Measurements from ENCODE around the gene SFRP5.

Gene SFRP5

DNA sequence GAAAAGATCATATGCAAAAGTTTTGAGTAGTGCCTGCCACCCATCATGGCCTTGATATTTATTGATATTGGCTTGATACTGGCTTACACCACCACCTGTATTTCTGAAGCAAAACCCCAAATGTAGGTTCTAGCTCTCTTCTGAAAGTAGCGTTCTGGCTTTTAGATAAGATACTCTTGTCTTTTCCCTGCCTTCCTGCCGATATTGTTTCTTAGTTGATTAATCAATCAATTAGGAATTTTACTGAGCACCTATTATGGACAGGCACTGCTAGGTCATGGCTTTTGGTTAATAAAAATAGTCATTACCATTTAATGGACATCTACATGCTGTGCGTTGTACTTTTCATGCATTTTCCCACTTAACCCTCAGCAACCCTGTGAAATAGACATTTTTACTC lies 7.9 kb downstream of the SFRP5 start:
- DNase-seq (ENCODE audit: low read depth): no peak

DNA sequence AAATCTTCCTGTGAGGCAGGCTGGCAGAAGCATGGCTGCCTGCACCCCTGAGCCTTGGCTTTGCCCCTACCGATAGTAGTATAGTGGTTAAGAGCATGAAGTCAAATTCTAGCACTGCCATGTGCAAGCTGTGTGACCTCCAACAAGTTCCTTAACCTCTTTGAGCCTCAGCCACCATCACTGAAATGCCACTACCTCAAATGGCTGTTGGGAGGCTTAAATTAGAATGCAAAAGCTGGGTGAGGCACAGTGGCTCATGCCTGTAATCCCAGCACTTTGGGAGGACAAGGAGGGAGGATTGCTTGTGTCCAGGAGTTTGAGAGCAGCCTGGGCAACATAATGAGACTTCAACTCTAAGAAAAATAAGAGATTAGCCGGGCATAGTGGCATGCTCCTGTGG lies 8.4 kb downstream of the SFRP5 start:
- no peak for DNase-seq (ENCODE audit: low read depth)

DNA sequence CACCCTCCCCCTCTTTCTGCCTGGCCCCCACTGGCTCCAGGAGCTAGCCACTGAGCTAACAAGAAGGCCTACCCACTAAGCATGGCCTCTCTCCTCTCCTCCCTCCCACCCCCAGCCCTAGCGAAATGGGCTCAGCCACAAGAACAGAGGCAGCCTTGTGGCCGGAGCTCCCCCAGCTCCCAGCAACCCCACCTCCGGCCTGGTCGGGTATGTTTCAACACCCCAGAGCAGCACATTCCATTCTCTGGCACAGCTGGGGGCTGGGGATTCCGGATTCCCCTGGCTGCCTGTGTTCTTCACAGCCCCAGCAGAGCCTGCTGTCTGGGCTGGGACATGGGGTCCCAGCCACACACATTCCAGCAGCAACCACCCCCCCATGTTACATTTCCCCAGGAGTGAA lies 9.0 kb downstream of the SFRP5 start:
- no peak for DNase-seq (ENCODE audit: low read depth)

DNA sequence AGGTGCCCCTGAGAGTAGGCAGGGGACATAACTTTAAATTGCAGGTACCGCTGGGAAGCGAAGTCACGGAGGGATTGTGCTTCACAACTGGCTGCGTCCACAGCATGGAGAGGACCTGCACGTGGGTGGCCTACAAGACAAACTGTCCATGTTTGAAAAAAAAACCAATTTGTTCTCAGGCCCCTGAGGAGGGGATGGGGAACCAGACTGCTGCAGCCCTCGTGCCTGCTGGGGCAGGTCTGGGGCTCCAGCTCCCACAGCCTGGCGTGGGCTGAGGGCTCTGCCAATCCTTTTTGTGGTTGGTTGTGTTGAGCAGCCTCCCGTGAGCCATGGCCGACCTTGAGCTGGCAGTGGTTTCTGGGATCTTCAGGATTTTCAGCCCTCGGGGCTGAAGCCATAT lies 9.7 kb downstream of the SFRP5 start:
- DNase-seq (ENCODE audit: low read depth): no peak

DNA sequence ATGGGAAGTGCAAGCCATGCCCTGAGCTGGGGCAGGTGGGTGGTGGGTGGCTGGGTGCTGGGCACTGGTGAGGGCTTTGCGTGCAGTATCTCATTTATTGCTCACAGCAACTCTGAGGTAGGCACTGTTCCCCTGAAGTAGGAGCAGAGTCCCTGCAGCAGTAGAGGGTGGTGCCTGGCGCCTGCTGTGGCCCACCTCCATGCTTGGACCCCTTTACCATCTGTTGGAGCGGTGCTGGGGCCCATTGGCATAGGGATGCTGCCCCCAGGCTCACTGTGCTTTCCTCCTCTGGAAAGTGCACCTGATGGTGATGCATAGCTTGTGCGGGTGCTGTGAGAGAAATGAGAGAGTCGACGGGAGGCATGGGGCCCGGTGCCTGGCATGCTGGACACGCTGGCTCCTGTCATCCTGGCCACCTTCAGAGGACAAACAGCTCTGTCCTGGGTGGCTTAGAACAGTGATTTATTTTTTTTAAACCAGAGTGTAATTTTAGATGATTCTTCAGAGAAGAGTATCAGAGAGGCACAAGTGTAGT lies 10.4 kb downstream of the SFRP5 start:
- no peak for DNase-seq (ENCODE audit: low read depth)

DNA sequence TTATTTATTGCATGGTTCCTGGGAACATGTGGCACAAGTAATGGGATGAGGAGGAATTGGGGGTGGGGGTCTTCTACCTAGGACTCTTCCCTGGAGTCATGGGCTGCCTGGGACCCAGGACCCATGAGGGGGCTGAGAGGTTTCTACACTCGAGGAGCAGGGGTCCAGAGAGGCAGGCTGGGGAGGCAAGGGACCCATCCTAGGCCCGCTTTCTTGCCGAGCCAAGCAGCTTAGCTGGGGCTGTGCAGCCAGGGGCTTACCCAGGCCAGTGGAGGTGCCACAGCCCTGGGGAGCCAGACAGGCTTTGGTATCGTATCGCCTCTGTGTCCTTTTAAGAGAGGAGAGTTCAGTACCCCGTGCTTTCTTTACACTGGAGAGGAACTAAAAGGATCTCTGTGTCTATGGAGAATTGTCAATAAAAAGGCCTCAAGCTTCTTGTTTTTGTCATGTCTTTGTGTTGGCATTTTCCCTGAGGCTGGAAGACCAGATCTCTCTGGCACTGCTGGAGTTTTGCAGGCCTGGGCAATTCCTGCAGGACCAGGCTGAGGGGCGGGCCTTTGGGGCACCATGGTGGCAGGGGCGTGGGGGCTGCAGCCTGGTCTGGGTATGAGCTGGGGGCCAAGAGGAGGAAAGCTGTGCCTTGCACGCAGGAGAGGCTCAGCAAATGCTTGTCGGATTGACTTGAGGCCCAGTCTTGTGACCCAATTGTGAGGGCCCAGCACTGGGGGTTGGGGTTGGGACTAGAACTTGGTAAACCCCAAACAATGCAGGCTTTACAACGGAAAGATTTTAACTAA lies 11.1 kb downstream of the SFRP5 start:
- DNase-seq (ENCODE audit: low read depth): no peak

DNA sequence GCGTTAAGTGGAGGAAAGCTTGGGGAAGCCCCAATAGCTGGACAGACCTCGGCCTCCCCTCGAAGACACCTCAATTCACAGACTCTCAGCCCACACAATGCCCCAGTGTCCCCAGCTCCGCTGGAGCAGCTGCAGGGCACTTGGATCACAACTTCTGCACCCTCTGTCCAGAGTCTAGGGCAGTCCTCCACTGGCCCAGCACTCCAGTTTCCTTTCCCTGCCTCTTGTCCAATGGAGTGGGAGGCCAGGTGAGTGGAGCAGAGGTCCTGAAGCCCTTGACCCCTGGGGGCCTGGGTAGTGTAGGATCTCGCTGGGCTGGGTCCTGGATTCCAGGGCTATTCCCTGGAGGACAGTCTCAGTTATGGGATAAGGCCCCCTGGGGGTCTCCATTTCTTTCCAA lies 11.9 kb downstream of the SFRP5 start:
- DNase-seq (ENCODE audit: low read depth): no peak

DNA sequence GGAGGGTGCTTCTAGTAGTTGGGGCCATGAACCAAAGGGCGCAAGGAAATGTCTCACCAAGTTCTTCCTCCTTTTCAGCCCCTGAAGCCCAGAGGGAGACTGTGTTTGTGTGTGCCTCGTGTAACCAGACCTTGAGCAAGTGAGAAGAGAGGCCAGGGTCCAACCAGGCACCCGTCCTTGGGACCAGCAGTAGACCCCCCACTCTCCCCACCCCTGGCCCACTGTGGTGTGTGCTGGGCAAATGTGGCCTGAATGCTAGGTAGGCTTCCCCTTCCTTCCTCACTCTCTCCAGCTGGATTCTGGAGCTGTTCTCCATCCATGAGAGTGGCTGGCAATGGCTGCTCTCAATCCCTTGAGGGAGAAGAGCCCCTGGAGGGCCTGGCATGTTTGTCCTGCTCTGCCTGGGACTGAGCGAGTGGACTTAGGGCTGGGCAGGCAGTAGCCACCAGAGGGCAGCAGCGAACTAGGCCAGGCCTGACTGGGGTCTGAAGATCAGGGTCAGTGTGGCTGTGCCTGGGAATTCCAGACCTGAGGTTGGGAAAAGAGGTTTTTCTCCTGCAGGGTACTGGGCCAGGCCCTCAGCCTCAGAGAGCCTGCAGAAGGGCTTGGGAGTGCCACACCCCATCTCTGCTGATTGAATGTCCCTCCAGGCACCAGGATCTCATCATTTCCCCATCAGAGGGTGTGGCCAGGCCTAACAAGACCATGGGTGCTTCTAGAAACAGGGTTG lies 12.5 kb downstream of the SFRP5 start:
- DNase-seq (ENCODE audit: low read depth): peak; percentile 45

DNA sequence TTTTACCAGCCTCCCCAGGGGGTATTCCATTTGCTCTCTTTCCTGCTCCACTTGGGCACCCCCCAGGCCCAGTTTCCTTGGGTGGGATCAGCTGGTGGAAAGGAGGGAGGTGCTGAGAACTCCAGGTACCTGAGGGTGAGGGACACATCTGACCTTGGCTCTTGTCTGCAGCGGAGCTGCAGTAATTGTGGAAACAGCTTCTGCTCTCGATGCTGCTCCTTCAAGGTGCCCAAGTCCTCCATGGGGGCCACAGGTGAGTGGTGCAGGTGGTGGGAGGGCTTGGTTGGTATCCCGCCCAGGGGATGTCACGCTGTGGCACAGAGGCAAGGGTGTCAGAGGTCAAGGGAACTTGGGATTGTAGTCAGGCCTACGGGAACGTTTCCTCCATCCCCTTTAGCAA lies 14.3 kb downstream of the SFRP5 start:
- no peak for DNase-seq (ENCODE audit: low read depth)

DNA sequence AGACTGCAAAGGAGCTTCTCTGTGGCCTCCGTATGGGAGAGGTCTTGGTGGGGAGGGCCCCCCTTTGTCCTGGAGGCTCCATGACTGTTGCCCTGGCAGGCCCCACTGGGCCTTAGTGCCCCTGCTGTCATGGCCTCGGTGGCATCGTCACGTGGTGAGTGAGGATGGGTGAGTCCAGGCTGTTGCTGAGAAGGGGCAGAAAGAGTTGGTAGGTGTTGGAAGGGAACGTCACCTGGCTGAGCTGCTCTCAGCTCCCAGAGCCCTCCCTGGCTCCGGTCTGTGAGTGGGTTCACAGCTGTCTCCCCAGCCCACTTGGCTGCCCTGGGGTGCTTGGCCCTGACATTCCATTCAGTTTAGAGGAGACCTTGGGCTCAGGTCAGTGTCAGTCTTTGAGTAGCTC lies 16.1 kb downstream of the SFRP5 start:
- no peak for DNase-seq (ENCODE audit: low read depth)

DNA sequence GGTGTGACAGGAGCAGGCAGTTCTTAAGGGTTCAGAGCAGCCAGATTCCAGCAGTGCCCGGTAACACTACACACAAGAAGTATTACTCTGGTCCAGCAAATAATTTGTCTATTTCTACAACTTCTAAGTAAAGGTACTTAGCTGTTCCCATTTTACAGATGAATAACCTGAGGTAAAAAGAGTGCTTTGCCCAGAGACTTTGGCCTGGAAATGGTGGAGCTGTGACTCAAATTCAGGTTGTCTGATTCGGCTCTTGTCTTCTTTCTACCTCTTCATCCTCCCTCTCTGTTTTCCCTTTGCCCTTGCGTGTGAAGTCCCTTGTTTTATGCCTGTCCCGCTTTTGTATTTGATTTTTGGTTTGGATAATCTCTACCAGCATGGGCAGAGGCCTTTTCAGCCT lies 17.1 kb downstream of the SFRP5 start:
- DNase-seq (ENCODE audit: low read depth): no peak

DNA sequence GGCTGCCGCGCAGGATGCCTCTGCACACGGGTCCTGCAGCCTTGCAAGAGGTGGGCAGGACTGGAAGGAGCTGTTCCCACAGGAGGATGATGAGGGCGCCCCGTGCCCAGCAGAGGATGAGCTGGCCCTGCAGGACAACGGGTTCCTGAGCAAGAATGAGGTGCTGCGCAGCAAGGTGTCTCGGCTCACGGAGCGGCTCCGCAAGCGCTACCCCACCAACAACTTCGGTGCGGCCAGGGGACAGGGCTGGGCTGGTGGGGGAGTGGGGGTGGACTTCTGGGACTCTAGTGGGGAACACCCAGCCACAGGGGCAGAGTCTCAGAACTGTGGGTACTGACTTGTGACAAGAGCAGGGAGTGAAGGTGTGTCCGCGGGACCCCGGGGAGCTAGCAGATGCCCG lies 18.8 kb downstream of the SFRP5 start:
- DNase-seq (ENCODE audit: low read depth): no peak

DNA sequence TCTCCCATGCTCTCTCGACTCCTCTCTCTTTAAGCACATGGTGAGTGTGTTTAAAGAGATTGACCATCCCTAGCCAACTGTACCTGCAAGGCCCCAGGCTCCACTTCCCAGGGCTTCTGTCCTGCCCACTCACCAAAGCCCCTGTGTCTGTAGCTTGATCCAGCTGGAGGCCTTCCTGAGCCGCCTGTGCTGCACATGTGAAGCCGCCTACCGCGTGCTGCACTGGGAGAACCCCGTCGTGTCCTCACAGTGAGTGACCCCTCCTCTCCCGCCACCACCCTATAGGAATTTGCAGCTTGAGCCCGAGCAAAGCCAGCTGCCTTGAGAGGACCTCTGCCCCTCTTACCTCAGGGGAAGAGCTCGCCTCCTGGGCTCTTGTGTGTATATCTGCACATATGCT lies 23.7 kb downstream of the SFRP5 start:
- DNase-seq (ENCODE audit: low read depth): no peak

DNA sequence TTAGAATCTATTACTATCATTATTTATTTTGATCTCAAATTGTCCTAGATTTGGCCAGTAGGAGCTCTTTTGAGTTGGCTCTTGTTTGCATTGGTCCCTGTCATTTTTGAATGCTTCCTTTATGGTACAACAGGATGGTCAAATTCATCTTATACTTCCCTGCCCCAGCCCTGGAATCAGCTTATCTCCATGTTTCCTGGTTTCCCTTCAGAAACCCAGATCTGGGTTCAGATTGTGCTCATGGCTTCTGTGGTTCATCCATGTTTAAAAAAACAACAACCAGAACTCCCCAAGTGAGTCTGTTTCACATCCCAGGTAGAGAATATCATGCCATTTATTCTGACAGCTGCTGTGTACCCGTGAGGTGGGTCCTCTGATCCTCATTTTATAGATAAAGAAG lies 24.2 kb downstream of the SFRP5 start:
- no peak for DNase-seq (ENCODE audit: low read depth)

DNA sequence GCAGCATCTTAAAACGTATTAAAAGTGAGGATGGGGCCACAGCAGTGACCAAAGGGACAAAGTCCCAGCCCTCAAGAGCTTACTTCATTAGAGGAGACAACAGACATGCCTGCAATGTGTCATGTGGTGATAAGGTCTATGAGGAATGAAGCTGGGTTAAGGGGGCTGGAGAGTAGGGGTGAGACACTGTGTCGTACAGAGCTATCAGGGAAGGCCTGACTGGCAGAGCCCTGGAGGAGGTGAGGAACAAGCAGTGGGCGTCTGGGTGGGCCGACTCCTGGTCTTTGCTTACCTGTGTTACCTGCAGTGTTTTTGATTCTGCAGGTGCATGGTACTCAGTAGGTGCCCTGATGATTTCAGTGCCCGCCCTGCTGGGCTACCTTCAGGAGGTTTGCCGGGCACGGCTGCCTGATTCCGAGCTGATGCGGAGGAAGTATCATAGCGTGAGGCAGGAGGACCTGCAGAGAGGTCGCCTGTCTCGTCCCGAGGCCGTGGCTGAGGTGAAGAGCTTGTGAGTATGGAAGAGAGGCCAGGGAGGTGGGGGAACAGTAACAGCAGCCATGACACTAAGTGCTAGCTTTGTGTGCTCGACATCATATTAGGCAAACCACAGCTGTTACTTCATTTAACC lies 27.3 kb downstream of the SFRP5 start:
- DNase-seq (ENCODE audit: low read depth): no peak

DNA sequence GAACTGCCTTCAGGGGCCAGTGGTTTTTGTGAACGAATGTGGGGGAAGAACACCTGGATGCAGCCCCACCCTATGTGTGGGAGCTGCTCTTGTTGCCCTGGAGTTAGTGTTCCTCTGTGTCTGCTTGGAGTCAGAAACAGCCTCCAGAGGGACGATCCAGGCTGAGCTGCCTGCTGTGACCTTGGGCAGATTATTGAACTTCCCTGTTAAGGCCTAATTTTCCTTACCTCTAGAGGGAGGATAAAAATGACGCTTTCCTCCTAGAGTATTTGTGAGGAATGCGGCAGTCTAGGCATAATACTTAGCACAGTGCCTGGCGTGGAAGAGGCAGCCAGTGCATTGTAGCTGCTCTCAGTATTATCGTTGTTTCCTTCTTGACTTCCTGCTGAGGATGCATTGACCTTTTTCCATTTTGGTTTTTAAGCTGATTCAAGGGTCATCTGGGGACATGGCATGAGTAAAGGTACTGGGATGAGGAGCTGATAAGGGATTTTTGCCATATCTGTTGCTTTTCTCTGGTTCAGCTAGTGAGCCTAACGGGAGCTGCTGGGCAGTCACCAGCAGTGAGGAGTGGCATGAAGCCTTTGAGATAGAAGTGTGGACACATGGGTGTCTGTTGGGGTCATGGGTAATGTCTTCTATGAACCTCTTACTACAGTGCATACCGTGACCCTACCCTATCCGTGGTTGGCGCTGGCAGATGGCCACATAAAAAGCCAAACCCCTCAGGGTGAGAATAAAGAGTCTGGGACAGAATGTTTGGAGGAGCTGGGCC lies 28.4 kb downstream of the SFRP5 start:
- DNase-seq (ENCODE audit: low read depth): no peak

DNA sequence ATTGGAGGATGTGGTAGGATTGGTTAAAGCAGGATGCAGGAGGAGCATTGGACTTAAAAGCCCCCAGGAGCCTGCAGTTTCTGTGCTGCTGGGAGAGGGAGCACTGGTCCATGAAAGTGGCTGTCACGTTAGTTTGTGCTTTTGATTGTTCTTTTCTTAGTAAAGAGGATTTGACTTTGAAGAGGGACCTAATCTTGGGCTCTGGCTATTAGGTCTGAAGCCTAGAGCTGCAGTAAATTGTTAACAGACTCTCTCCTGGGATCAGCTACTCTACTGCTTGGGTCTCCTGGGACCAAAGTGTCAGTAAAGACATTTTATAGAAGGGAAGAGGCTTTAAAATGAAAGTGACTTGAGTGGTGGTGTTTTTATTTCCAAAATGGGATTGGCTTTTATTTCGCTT lies 31.2 kb downstream of the SFRP5 start:
- DNase-seq (ENCODE audit: low read depth): no peak

DNA sequence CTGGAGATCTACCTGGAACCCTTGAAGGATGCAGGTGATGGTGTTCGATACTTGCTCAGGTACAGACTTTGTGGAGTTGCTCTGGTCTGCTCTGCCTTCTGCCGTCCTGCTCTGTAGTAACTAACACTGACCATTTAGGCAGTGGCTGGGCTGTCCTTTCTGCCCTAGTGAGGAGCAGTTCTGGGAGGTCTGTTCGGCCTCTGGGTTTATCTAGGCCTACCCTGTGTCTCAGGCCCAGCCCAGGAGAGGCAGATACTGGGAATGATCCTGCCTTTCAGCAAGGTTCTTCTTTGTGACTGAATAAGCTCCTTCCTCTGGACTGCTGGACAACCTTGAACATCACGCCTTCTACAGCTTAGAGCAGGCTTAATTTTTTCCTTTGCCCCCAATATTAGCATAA lies 33.2 kb downstream of the SFRP5 start:
- no peak for DNase-seq (ENCODE audit: low read depth)

DNA sequence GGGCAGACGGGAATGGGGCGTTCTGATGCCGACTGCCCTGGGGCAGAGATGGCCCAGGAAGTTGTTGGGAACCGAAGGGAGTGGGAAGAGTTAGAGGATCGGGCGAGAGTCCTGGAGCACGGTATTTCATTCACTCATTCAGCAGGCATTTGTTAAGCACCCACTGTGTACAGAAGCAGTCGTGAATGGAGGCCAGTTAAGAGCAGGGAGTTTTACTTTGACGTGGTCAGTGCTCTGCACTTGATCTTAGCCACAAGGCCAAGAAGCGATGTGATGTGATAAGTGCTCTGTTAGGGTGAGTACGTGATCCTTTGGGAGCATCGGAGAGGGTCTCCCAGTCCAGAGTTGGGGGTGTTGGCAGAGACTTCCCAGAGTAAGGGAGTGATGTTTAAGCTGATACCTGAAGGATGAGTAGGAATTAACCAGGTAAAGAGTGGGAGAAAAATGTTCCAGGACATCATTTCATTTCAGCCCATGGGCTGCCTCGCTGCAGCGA lies 34.0 kb downstream of the SFRP5 start:
- no peak for DNase-seq (ENCODE audit: low read depth)

DNA sequence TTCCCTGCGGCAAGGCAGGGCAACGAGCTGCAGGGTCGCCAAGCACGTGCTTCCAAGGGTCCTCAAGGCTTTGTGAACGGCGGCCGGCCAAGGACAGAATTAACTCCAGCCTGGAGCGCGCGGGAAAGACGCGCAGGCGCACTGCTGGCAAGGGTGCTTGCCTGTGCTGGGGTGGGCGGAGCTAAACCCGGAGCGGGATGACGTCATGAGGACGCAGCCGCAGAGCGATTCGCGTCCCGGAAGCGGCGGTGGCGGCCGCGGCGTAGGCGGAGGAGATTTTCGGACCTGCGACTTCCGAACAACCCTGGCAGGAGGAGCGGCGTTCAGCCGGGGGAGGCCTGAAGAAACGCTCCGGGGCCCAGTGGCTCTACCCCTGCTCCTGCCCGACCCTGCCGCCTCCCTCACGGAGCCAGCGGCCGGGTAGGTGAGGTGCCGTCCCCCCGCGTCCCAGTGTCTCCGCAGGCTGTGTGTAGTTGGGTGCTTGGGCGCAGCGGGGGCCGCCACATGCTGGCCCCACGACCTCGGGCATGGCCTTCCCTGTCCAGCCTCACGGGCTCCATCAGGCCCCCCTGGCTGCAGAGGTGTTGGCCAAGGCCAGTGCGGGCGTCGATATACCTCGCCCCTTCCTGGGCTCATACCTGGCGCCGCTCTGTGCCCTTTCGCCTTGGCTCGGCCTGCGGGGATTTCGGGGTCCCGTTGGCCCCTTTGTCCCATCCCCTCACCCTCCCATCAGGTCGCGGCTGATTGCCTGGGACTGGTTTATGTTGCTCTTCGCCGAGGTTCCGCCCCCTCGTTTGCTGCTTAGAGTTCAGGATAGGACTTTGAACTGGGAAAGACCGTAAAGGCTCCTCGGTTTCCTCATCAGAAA lies 34.7 kb downstream of the SFRP5 start, which contains the start of gene ZFYVE27:
Gene ZFYVE27, plus strand, starts transcription at position 227 of the 868 bp plus-strand sequence. CDS start 1,350 bp downstream, outside the sequence.
- peak; percentile 92 for DNase-seq (ENCODE audit: low read depth)

DNA sequence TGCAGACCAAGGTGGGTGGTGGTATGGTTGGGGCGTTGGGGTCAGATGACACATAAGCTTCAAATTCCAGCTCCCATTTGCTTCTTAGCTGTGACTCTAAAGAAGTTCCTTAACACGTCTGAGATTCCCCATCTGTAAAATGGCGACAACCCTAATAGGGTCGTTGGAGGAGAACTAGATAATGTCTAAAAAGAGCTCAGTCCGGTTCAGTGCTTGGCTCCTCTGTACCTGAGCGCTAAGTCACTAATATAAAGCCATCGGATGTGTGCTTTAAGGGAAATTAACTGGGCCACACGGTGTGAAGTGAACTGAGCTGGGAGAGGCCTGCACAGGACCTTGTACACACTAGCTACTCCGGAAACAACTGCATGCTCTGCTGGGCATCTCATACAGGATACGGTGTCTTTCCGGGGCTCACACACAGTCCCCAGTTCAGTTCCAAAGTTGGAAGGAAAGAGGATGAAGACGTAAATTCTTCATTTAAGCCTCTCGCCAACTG lies 35.3 kb downstream of the SFRP5 start:
- DNase-seq (ENCODE audit: low read depth): no peak
